Activated CD8-positive, alpha-beta memory T cell treated with anti-CD3 and anti-CD28 coated beads for 24 hours (primary cell): Measurements from ENCODE around the gene PCYT1B.

Experiments used
- DNase-seq: peaks from one replicate; pipeline ENCODE4 v3.0.0-alpha.2; 2020

Gene PCYT1B

DNA sequence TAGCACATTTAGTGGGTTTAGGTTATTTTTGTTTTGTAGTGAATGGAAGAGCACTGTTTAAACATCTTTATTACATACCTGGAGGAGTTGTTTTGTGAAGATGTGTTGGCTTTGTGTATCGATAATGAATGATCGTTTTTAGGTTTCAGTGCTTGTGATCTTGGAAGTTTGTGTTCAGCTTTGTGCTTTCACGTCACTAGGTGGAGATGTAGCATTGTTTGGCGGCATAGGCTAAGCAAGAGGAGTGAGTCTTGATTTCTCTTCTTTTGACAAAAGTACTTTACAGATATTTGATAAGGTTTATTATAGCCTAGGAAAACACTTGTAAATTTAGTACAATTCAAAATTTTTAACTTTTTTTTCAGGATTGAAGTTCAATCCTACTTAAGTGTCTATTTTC is 131.7 kb downstream of the PCYT1B start:
- DNase-seq = no peak

DNA sequence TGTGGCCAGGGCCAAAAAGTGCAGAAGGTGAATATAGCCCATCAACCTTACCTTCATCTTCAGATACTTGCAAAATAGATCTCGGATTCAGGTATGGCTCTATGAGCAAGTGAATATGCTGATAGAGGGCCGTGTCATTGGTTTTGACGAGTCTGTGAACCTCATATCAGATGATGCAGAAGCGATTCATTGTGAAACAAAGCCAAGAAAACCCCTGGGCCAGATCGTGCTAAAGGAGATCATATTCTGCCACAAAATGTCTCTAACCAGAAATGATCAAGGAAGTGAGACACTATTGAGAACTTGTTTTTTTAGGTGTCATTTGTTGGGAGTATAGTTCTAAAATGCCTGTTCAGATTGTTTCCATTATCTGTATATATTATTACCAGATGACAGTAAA is 133.7 kb downstream of the PCYT1B start:
- DNase-seq = no peak

DNA sequence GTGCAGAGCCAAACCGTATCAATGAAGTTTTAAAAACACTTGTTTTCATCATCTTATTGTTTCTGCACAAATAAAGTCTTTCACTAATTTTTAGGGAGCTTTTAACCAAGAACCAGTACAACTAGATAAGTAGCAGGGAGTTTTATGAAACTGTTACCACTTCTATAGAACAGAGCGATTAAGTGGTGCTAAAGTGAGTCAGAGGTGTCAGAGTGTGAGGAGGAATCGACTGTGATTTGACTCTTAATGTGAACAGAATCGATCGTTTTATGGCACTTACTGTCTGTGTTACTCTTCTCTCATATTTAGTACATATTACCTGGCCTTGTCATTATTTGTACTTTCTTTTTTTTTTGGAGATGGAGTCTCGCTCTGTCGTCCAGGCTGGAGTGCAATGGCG is 138.8 kb downstream of the PCYT1B start:
- DNase-seq = no peak
